GM10847 (cell line): ENCODE measurements around the gene CHST11.

Experiments
- POLR2A ChIP-seq: IDR thresholded peaks from 2 replicates; pipeline ENCODE4 v1.6.1; 2011; ENCODE audit not compliant: insufficient read length; ENCODE audit errors: extremely low read depth

Gene CHST11

GRCh38 chr12:104650541-104650940 is 193.8 kb downstream of the CHST11 start:
- TF ChIP-seq POLR2A: no peak

DNA sequence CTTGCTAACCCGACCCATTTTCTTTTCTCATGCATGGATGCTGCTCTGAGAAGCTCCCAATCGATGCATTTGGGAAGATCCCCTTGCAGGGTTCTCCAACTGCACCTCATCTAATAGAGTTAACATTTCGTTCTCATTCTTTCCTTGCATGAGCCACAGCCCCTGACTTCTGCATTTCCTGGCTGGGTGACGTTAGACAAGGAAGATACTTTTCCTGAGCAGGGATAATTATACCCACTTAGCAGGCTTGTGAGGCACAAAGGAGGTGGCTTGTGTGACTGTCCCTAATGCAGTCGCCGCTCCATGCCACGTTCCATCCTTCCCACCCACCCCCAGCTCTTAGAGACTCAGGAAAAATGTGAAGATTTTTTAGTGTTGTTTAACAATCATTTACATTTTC is 195.1 kb downstream of the CHST11 start:
- no peak for TF ChIP-seq POLR2A

DNA sequence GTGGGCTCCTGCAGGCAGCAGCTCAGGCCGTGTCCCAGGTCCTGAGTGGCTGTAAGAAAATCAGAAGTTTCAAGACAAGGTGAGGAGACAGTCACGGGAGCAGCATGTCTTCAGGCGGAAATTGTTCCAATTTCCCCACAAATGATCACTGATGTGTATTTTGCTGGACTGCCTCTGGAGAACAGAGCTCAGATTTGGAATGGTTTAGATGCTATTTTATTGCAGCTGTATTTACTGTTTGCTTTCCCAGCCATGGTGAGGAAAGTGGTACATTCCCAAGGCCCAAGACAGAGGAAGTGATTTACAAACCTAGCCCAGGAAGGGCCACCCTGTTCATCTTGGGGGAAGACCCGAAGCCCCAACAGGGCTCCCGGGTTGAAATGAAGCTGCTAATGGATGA is 195.6 kb downstream of the CHST11 start:
- TF ChIP-seq POLR2A: no peak

DNA sequence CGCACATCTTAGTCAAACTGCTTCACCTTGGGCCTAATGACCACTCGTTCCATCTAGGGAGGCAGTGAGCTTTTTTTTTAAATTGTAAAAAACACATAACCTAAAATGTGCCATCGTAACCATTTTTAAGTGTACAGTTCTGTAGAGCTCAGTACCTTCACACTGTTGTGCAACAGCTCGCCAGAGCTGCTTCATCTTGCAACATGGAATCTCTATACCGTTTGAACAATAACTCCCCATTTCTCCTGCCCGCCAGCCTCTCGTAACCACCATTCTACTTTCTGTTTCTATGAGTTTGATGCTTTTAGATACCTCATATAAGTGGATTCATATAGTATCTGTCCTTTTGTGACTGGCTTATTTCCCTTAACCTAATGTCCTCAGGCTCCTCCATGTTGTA is 196.2 kb downstream of the CHST11 start:
- TF ChIP-seq POLR2A: no peak

DNA sequence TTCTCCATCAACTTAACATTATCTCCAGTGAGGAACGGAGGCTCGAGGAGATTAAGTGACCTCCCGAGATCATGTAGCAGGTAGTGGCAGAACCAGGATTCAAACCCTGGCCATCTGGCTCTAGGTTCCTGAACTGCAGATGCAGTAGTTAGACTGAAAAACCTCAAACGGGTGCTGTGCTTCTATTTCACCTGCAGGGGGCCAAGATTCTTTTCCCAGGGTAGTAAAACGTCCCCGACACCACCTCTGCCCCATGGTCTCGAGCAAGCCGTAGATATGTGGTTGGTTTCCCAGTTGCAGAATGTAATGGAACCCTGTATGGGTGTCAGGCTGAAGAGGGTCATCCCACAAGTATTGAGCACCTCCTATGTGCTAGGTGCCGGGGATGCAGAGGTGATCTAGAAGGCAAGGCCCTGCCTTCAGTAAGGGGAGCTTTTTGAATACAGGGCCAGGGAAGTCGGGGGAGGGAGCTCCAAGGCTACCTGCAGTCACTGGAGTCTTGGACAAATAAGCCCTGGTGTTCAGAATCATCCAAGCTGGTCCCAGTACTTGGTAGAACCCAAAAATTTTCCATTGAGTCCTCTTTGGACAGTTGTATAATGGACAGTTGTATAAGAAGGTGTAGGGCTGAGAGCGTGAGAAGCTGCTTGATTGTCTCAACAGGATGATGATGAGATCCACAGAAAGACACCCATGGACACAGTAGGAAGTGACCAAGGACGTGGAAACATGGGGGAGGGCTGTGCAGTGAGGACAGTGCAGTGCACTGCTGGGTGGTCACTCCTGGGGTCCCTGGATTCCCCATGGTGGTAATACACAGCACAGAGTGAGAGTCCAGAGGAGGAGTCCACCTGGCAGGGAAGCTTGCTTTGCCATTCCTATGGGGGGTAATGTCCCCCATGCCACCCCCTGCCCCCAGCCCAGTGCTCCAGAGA is 197.2 kb downstream of the CHST11 start:
- TF ChIP-seq POLR2A: no peak

DNA sequence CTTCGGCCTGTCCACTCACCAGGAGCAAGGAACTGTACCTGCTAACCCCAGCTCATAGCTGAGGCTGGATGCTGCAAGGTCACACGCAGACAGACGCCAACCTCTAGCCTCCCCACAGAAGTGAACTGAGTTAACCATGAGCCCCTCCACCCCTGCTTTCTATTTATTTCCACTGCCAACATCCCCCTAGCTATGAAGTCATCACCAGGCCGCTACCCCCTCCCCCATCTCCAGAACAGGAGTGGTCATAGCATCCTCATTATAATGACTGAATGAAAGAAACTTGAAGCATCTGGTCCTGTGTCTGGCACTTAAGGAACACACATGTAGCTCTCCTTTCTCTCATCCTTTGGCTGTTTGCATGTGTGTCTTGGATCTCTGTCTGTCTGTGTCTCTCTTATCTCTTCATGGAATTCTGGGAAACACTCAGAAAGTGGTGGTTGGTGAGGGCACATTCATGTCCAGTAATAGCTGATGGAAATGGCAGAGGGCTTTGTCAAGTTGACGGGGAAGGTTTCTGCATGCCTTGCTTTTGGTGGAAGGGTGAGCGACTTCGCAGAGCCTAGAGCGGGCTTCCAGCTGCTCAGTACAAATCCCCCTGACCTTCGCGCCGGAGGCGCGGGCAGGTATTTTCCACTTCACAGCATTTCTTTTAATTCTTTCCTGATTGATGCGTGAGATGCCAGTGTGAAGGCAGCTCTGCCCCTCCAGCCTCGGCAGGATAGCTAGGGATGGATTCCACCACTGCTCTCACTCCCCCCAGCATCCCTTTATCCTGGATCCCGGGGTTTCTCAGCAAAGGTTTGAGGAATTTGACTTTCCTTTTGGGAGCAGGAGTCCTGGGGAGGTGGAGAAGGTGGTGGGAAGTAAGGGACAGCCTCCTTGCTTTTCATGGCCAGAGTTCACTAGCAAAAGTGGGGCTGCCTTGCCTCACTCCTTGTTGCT is 198.2 kb downstream of the CHST11 start:
- TF ChIP-seq POLR2A: no peak

DNA sequence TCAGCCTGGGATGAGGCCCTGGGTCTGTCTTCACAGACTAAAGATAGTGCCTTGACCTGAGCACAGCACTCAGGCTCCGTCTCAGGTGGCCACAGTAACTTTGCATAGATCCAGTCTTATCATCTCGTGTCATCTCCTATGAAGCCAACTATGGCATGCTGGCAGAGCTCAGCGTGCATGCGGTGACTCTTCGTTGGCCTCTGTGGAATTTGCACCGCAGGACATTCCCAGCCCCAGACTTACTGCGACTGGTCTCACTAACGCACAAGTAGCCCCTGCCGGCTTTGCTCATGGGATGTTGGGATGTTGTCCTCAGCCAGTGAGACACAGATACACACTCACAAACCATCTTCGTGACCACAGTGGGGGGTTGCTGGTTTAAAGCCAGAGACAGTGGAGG is 199.6 kb downstream of the CHST11 start:
- TF ChIP-seq POLR2A: no peak

GRCh38 chr12:104656921-104657320 is 200.2 kb downstream of the CHST11 start:
- no peak for TF ChIP-seq POLR2A

DNA sequence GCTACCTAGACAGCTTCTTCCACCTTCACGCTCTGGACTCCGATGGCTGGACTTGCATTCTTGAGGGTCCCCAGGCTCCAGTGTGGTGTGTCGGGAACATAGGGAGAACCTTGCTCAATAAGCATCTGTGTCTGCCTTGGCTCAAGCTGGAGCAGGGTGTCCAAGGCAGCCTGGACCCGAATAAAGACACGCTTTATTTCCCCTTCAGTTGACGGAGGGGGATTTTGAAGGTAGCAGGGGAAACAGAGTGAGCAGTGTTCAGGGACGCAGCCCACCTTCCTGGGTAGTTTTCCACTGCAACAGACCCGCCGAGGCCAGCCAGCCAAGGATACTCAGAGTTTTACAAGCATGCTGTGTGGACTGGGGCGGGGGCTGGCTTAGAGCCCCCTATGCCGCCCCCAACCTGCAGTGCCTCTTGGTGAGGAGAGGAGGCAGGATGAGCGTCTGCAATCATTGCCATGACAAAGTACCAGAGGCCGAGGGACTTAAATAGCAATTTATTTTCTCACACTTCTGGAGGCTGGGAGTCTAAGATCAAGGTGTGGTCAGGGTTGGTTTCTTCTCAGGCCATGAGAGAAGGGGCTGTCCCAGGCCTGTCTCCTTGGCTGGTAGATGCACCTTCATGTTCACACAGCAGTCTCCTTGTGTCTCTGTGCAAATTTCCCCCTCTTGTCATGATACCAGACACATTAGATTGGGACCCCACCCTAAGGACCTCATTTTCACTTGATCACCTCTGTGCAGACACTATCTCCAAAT is 201.2 kb downstream of the CHST11 start:
- no peak for TF ChIP-seq POLR2A

GRCh38 chr12:104659058-104659457 is 202.3 kb downstream of the CHST11 start:
- no peak for TF ChIP-seq POLR2A

DNA sequence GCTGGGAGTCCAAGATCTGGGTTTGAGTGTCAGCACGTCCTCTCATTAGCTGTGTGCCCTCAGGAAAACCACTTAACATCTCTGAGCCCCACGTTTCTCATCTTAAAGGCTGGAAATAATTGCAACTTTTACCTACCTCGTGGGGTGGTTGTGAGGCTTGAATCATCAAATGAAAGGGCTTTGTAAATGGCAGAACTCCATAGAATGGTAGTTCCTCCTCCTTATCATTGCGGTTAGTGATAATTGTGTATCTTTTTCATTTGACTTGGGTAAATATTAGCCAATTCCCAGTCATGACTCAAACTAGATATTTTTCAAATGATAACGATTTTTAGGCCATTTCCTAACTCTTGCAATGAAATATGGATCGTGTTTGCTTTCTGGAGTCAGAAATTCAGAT is 205.5 kb downstream of the CHST11 start:
- TF ChIP-seq POLR2A: no peak

DNA sequence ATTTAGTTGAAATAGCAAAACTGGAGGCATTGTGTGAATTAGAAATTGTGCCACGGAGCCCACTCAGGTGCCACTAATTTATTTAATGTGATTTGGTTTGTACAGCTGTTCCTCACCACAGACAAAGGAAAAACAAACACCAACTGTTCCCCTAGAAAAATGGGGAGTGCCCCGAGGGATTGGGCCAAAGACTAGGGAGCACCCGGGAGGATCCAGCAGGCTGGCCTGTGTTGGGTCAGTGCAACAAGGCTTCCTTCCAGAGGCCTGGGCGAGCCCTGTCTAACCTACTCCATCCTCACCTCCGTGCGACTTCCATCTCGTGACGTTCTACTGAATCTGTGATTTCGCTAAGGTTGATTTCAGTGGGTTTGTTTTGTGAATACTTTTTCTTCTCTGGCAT is 206.2 kb downstream of the CHST11 start:
- no peak for TF ChIP-seq POLR2A

GRCh38 chr12:104664351-104664750 is 207.6 kb downstream of the CHST11 start:
- TF ChIP-seq POLR2A: no peak

- TF ChIP-seq POLR2A: no peak
Observed at GRCh38 chr12:104665296-104665695, 208.5 kb downstream of the CHST11 start.

DNA sequence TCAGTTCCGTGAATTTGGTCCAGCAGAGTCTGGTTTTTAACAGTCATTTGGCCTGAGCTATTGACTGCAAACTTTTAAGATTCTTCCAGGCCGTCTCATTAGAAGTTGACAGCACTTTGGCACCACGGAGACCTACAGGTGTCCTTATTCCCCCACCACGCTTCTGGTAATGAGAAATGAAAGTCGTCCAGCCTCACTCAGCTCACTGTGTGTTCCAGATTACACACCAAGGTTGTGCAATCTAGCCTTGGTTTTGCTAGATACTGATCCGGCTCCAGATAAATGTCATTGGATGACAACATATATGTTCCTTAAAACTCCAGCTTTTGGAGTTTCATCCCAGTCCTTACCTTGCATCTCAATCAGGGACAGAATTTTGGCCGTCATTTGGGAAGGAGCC is 210.4 kb downstream of the CHST11 start:
- TF ChIP-seq POLR2A: no peak
